Measurements from ENCODE around the gene ZNF362.

ZNF362 gene

GRCh38 chr1:33346927-33347649 lies 90.8 kb downstream of the ZNF362 start:
- DNase-seq (ENCODE audit: low read depth) = no peak

GRCh38 chr1:33347650-33347992 lies 91.3 kb downstream of the ZNF362 start:
- no peak for DNase-seq (ENCODE audit: low read depth)

- no peak for DNase-seq (ENCODE audit: low read depth)
These were observed 91.9 kb downstream of the ZNF362 start for GRCh38 chr1:33348194-33348593.

- no peak for DNase-seq (ENCODE audit: low read depth)
These were observed 92.4 kb downstream of the ZNF362 start for GRCh38 chr1:33348676-33349080.

- peak; percentile 33 for DNase-seq (ENCODE audit: low read depth)
These were observed 92.9 kb downstream of the ZNF362 start for GRCh38 chr1:33349081-33349759.

- DNase-seq (ENCODE audit: low read depth) = peak; percentile 63
These were observed 93.7 kb downstream of the ZNF362 start for GRCh38 chr1:33349778-33350610.
